Measurements from ENCODE around the gene MIPOL1.

MIPOL1 gene

GRCh38 chr14:37587131-37587803 is 389.5 kb downstream of the MIPOL1 start:
- DNase-seq (ENCODE audit: low read depth), result no peak

- DNase-seq (ENCODE audit: low read depth), result no peak
Observed at GRCh38 chr14:37587881-37588666, 390.3 kb downstream of the MIPOL1 start.

GRCh38 chr14:37588667-37588955 is 390.9 kb downstream of the MIPOL1 start:
- no peak for DNase-seq (ENCODE audit: low read depth)

GRCh38 chr14:37588956-37589714 is 391.4 kb downstream of the MIPOL1 start:
- DNase-seq (ENCODE audit: low read depth), result no peak

GRCh38 chr14:37589715-37590427 is 392.1 kb downstream of the MIPOL1 start:
- DNase-seq (ENCODE audit: low read depth), result no peak

GRCh38 chr14:37590428-37591139 is 392.8 kb downstream of the MIPOL1 start:
- DNase-seq (ENCODE audit: low read depth), result no peak

GRCh38 chr14:37591311-37591940 is 393.7 kb downstream of the MIPOL1 start:
- no peak for DNase-seq (ENCODE audit: low read depth)

- no peak for DNase-seq (ENCODE audit: low read depth)
Observed at GRCh38 chr14:37591941-37592481, 394.3 kb downstream of the MIPOL1 start.

GRCh38 chr14:37592482-37593408 is 395.0 kb downstream of the MIPOL1 start:
- no peak for DNase-seq (ENCODE audit: low read depth)

- DNase-seq (ENCODE audit: low read depth), result no peak
Observed at GRCh38 chr14:37593511-37594237, 395.9 kb downstream of the MIPOL1 start.

GRCh38 chr14:37594238-37594970 is 396.7 kb downstream of the MIPOL1 start:
- peak; percentile 53 for DNase-seq (ENCODE audit: low read depth)

GRCh38 chr14:37594971-37595808 is 397.5 kb downstream of the MIPOL1 start, which contains the start of the genes FOXA1 and TTC6:
TSS of gene FOXA1 (minus strand) at chr14:37595249. CDS start at chr14:37594972, 277 bp downstream.
TSS of gene TTC6 (plus strand) at chr14:37595629. CDS start at chr14:37622065, 26,436 bp downstream.
- no peak for DNase-seq (ENCODE audit: low read depth)

GRCh38 chr14:37595809-37596621 is 398.3 kb downstream of the MIPOL1 start:
- no peak for DNase-seq (ENCODE audit: low read depth)

GRCh38 chr14:37596790-37597472 is 399.2 kb downstream of the MIPOL1 start:
- no peak for DNase-seq (ENCODE audit: low read depth)

GRCh38 chr14:37597538-37597913 is 399.8 kb downstream of the MIPOL1 start:
- no peak for DNase-seq (ENCODE audit: low read depth)

Measured in HS-5 (cell line).